HG03520 (cell line): ENCODE measurements around the gene MEOX1.

Experiments
- ATAC-seq: cut with Tn5 transposase; IDR thresholded peaks from one replicate; pipeline ENCODE4 v1.9.1; 2021; ENCODE audit warnings: mild to moderate bottlenecking, moderate library complexity; ENCODE audit not compliant: unreplicated experiment

Gene MEOX1

DNA sequence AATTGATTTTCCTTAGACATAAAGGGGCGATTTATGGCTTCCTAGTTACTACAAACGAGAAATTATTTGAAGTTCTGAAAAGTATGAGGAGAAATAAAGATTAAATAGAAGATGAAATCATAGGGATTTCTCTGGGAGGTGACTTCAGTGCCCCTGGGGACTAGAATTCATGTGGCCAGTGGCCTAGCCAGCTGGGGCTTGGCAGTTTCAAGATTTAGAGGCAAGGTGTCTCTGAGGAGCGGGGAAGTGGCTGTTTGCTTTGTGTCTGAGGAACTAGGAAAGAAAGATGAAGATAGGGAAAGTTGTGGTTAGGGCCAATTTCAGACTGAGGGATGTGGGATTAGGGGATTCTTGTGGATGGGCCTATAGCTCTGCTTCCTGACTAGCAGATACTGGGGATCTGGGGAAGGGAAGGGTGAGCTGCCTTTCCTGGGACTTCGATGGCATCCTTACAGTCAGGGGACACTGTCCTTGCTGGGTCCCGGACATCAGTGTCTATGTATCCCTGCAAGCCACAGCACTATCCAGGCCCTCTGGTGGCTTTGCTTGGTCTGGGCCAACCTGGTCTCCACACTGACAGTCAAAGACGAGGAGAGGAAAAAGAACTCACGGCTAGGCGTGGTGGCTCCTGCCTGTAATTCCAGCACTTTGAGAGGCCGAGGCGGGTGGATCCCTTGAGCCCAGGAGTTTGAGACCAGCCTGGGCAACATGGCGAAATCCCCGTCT, 22.4 kb upstream of the MEOX1 start:
- no peak for ATAC-seq

DNA sequence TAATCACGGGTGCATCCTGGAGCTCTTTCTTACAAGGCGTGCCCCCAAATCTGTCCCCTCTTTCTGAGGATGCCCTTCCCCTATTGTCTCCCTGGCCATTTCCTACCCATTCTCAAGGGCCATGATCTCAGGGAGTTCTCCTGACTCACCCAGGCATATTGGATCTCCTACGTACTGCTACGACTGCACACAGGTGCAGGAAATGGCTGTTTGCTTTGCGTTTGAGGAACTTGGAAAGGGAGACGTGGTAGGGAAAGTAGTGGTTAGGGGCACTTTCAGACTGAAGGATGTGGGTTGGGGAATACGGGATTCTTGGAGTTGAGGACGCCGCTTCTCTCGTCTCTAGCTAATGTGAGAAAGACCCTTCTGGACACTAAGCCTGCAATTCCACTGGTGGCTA, 18.7 kb upstream of the MEOX1 start:
- ATAC-seq, result no peak

DNA sequence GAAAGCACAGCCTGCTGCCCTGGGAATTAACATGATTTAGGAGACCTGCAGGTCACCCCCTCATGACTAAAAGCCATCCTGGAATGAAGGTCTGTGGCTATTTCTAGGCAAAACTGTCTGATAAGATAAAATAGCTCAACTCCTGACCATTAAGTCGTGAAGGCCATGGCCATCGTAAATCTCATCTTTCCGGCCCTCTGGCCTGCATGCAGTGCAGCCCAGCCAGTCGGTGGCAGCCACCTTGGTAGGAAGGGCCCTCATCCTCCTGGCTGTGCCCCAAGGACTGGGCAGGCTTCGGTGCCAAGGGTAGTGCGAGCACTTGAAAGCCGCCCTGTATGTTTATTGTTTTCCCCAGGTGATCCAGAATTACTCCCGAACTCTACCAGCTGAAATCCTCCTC, 18.2 kb upstream of the MEOX1 start:
- no peak for ATAC-seq

DNA sequence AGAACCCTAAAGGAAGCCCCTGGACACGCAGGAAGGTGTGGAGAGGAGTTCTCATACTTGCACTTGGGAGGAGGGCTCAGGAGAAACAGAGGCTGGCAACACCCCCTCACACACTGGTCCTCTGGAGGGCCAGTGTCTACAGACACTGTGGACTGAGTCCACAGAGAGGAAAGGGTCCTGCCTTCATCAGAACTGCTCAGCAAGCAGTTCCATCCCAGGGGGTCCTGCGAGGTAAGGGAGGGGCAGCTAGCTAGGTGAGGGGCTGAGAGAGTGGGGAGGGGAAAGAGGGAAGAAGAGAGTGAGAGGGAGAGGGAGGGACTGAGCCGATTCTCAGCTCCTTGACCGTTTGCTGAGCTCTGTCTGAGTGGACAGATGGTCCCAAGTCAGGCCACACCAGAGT, 17.7 kb upstream of the MEOX1 start:
- no peak for ATAC-seq

DNA sequence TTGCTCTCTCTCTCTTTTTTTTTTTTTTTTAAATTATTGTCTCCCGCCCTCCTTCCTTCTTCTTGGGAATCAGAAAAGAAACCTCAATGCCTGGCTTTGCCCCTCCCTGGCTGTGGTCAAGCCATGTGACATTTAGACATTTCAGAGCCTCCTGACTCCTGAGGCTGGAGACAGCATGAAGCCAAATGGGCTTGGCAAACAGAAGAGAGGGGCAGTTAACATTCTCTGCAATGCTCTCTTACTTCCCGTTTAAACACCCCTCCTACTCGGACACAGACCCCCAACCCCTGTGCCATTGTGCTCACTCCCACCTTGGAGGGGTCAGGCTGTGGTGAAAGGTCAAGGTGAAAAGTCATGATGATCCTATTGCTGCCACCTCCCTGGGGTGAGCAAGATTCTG, 14.7 kb upstream of the MEOX1 start:
- no peak for ATAC-seq

DNA sequence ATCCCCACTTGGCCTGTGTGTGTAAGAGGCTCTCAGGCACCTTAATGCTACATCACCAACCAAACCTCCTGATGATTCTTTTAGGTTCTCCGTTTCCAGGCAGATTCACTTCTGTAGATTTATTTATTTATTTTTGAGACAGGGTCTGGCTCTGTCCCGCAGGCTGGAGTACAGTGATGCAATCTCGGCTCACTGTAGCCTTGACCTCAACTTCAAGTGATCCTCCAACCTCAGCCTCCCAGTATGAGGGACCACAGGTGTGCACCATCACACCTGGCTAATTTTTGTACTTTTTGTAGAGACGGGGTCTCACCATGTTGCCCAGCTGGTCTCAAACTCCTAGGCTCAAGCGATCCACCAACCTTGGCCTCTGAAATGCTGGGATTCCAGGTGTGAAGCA, 12.7 kb upstream of the MEOX1 start:
- ATAC-seq, result no peak

DNA sequence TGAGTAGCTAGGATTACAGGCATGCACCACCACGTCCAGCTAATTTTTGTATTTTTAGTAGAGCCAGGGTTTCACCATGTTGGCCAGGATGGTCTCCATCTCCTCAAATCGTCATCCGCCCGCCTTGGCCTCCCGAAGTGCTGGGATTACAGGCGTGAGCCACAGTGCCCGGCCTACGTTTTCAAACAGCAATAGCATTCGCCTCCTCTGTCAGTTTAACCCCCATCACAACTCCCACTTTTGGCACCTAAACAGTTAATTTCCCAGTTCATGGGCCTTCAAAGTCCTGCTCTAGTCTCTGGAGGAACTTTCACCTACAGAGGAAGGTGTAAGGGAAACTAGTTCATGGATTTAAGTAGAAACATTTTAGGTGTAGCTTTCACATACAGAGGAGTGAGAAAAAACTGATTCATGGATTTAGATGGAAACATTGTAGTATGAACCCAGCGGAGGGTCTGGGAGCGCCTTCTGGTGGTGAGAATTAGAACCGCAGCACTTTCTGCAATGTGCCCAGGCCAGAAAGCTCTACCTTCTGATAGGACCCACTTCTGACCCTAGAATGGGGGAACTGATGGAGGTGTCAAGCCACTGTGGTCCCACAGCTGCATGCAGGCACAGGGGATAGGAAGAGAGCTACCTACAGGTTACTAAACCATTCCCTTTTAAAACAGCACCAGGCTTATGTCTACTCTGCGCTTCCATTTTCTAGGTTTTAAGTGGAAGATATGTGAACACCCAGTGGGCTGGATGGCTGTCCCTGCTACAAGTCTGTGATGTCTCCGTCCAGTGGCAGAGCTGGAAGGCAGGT, 12.0 kb upstream of the MEOX1 start:
- ATAC-seq, result no peak

DNA sequence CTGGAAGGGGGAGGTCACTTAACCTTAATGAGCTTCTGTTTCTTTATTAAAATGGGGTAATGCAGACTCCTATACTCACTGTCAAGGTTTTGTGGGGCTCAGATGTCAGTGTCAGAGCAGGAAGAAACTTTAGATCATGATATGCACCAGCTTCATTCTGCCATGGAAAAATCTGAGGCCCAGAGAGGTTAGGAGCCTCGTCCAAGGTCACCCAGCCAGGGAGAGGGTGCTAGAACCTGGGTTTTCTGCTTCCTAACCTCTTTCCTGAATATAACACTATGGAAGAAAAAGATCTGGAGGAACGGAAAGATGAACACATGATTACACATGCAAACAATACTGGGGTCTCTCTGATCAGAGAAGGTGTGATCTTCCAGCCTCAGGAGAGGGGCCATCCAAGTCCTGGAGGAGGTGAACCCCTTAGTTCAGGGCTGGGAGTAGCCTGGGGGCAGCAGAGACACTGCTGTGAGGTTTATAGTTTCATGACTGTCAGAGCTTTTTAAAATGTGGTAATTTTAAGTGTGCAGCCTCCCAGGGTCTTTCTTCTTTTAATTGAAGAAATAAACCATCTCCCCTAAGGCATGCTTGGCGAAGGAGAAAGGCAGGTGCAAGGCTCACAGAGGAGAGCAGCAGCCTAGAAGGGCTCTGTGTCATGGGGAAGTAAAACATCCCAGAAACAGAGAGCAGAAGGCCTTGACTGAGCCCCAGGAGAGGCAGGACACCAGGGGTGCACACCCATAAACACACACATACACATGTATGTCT, 10.2 kb upstream of the MEOX1 start:
- no peak for ATAC-seq

DNA sequence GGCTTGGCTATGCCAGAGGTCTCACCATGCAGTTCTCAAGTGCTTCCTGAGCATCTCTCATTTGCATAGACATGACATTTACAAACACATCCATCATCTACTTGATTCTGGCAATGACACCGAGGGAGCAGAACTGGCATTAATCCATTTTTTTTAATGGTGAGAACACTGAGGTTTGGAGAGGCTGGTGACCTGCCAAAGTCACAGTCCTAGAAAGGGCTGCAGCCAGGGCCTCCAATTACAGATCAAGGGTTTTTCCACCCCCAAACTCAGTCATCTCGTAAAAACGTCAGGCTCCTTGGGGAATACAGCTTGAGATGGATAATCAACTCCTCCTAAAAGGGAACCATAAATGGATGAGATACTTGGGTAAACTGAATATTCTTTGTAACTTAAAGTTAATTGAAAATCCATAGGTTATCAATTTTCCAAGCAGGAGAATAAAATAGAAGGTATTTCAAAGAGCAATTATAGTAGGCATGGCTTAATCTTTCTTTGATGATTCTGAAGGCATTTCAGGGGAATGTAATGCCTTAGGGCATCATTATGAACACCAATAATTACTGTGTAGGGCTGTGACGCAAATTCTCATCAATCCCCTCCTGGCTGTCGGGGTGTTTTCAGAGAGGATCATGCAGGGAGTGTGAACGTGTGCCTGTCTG, 9.4 kb upstream of the MEOX1 start:
- no peak for ATAC-seq

DNA sequence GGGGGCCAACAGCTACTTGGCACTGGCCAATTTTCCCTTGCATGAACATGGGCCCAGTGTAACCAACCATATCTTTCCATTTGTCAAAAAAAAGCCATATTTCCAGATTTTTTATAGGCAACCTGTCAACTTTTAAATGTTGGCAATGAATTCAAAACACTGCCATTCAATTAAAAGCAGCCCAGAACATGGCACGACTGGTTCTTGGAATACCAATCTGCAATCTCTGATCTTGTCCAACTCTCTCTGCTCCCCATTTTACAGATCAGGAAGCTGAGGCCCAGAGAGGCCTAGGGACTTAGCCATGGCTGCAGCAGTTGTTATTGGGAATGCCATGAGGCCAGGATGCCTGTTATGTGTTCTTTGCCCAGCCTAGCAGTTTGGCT, 8.9 kb upstream of the MEOX1 start:
- ATAC-seq, result no peak

DNA sequence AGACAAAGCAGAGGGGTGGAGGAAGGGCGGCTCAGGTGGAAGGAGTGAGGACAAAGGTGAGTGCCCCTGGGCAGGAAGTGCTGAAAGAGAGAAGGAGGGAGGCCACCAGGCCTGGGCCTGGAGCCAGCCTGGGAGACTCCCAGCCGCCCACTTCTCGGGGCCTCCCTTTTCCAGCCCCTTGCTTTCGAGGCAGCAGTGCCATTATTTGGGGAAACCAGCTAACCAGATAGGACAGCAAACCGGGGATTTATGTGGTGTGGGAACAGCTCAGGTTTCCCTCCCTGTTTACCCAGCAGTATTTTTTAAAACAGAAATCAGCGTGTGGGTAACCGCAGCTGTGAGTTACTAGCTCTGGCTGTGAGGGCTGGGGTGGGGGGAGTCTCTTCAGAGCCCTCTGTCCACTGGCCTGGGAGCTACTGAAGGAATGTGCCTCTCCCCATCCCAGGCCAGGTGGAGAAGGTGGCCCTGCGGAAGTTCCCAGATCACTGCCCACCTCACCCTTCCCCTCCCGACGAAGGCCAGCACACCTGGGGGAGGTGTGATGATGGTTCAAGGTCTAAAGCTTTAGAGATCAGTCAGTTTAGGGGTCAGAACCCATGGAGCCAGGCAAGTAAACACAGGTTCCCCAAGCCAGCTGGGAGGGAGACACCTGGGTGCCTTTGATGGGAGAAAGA, 8.4 kb upstream of the MEOX1 start:
- ATAC-seq, result no peak

DNA sequence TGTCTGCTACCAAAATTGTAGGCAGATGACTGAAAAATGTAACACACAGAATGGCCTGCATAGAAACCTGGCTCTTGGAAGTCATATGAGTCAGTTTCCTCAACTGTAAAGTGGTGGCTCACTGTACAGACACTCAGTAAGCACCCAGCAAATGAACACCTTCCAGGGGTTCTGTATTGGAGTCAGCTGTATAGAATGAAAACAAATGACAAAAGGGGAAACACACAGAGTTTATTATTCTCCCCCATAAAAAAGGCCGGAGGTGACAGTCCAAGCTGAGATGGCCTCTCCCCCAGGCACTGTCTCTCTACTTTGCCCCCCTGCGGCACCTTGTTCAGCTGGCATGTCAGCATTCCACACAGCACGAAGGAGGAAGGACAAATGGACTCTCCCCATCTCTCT, 6.2 kb upstream of the MEOX1 start:
- ATAC-seq, result no peak

DNA sequence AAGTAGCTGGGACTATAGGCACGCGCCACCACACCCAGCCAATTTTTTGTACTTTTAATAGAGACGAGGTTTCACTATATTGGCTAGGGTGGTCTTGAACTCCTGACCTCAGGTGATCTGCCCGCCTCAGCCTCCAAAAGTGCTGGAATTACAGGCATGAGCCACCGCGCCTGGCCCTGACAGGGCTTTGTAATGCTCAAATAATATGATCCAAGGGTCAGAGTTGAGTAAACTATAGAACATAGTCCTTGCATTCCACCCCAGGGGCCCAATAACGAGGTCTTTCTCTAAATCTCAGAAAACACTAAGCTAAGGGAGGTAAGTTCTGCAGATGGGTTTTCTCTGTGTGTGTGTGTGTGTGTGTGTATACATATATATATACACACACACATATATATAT, 5.8 kb upstream of the MEOX1 start:
- ATAC-seq, result no peak

DNA sequence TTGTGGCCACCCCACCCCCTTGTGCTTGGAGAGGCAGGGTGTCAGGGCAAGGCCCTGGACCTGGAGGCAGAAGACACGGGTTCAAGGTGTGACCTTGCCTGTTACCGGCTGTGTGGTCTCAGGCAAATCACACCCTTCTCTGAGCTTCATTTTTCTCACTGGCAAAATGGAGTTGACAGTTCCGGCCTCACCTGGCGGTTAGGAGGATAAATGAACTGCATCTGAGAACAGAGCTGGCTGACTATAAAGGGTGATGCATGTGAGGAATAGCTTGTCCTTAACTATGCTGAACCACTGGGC, 4.2 kb upstream of the MEOX1 start:
- ATAC-seq, result no peak

DNA sequence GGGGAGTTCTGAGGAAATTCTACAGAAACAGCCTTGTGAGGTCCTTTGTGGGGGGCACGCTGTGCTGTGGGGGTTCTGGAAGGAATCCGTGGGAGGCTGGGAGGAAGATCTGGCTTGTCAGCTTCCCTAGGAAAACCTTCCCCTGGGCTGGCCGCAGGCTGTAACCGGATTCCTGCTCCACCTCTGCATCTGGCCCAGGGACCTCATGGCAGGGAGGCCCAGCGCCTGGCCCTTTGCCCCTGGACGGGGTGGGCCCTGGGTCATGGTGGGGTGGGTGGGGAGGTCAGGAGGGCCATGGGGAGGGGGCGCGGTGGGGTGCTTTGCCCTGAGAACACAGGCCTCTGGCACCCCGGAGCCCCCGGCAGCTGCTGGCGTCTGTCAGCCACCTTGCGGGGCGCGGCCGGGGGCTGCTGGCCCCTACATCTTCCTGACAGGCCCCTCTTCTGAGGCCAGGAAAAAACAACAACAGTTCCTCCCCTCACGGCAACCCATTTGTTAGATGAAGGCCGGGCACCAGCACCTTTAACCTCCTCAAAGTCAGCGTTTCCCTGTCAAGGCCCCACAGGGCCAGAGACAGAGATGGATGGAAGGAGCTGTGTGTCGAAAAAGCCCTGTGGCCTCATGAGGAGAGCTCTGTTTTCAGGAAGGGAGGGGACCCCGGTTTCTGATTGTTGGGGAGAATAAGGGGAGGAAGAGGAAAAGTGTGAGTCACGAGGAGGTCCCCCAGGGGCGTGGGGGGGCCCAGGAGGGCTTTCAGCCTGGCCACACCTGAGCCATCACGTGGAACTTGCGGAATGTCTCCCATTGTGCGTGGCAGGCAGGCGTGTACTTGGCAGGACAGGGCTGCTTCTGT, 3.6 kb upstream of the MEOX1 start:
- ATAC-seq, result no peak

DNA sequence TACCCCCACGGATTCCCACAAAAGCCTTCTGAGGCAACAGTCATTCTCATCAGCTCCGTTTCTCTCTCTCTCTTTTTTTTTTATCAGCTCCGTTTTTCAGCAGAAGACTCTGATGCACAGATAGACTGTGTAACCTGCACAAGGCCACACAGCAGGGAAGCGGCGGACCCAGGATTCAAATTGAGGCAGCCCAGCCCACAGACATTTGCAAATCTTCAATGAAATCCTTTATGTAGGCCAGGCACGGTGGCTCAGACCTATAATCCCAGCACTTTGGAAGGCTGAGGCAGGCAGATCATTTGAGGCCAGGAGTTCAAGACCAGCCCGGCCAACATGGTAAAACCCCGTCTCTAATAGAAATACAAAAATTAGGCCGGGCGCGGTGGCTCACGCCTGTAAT, 2.4 kb upstream of the MEOX1 start:
- no peak for ATAC-seq

DNA sequence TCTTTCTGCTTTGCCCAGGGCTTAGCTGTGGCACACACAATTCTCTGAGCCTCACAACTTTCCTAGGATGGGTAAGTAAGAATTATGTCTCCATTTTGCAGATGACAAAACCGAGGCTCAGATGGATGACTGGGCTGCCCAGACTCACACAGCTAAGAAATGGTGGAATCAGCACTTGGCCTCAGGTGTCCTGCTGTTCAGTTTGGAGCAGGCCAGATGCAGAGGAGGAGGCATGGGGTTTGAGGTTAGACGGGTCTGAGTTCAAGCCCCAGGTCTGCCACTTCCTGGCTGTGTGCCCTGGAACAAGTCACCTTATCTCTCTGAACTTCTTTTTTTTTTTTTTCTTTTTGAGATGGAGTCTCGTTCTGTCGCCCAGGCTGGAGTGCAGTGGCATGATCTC, 1.7 kb upstream of the MEOX1 start:
- ATAC-seq, result no peak

DNA sequence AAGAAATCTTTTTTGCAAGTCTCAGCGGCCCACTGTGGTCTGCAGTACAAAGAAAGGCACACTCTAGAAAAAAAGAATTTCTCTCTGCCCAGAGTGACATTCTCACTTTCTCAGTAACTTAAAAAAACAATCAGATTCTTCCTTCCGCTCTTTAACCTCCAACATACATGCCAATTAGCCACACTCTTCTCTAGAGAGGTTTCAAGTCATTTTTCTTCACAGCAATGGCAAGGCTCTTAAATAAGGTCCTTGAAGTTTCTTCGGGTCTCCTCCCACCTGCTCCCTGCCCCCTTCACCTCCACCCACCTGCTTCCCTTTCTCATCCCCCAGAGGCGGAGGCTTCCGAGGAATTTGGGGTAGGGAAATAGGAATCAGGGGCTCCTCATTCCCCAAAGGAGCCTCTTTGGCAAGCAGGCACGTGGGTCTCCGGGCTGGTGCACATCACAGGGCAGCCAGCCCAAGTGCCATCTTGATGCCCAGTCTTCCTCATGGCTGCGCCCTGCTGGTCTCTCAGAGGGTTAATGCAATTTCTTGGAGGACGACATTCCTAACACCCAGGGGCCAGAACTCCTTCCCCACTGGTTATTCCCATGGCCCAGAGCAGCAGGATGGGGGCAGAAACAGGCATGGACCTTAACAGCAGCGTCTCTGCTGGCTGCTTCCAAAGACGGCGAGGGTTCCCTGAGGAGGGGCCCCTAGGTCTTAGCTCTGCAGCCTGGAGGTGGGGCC, 855 bp upstream of the MEOX1 start:
- ATAC-seq, result no peak

DNA sequence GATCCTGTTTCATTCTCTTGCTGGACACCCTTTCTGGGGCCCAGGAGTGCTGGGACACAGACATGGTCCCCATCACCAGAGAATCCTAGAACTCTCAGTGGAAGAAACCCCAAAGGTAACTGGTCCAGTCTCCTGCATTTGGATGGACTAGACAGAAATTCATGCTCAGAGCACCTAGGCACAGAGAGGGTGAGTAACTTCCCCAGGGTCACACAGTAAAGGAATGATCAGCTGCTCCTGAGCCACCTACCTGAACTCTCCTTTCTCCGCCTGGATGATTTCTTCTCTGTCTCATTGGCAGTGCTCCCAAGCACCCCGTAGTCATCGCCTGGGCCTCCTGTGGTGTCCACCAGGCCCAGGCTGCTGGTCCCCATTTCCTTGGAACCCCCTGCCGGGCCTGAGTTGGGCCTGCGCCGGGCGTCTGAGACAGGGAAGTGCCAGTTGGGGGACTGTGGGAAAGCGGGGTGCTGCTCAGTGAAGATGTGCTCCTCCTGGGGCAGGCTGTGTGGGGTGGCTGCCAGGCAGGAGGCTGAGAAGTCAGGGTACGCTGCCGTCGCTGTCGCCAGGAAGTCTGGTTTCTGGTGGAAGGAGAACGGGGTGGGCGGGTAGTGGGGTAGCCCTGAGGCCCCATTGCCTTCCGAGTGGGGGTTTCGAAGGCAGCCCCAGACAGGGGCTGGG, 767 bp downstream of the MEOX1 start:
- ATAC-seq, result no peak
